ENCODE results near the gene CD276.
A peak's percentile ranks its signal among the peaks of the same experiment; 100 is the strongest.
"Not testable (repeated sequence)": the region's sequence is repeated elsewhere in the genome, so short reads cannot be mapped to it uniquely, and the experiment has no call there.

Gene CD276

DNA sequence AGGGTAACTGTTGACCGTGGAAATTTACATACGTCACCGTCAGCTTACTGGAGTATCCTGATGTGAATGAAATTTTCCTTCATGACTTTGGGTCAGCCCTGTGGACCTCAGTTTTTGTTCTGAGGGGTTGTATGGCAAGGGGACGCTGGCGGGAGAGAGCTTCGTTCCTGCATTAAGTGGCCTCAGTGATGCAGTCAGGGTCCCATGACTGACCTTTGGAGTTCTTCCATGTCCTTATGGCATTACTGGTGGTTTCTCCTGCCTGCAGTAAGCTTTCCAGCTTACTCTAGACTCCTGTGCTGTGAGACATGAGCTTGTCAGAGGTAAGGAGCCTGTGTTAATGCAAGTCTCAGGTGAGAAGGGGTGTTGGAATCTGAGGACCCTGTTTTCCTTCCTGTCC lies 1.8 kb downstream of the CD276 start:
- DNase-seq, result no peak

DNA sequence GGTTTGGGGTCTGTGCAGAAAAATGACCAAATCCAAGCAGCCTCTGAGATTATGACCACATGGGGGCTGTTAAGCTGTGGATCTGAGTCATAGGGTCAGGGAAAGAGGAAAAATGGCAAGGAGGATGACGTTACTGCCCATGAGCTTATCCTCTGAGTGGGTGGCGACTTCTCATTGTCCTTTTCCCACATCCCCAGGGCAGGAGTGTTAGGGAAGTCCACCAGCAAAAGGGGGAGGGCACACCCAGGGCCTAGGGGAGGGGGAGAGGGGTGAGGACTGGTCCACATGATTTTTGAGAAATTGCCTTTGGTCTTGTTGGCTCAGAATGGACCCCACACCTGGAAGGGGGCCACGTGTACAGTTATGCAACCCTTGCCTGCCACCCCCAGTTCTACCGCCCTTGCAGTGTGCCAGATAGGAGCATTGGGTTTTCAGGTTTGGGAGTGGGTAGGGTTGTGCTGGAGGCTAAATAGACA lies 2.6 kb downstream of the CD276 start:
- no peak for DNase-seq

DNA sequence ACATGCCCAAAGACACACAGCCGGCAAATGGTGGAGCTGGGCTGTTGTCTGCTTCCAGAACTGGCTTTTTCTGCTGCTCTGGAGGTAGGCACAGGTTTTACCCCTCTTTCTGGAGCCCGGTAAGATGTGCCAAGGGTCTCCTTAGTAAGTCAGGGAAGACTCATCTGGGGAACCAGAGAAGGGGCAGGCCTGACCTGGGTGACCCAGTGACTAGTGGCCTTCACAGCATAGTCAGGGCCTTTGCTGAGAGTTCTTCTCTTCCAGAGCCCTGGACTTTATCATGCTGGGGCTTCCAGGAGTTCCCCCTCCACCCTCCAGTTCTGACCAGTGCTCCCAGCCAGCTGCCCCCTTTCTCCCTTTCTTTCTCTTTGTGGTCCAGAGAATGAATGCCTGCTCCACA lies 3.2 kb downstream of the CD276 start:
- no peak for DNase-seq

DNA sequence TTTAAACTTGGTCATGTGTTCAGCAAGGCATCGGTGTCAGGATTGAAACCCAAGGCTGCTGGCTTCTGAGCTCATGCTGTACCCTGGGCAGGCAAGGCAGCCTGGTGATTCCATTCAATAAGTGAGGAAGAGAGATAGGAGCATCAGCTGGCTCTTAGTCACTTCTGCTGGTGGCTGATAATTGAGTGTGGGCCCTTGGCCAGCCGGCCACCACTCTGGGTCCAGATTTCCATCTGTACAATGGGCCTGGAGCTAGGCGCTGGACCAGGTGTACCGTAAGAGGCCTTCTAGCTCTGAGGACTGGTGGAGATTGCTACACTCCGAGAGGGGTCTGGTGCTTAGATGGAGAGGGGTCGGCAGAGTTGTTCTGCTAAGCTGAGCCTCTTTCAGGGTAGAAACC lies 4.3 kb downstream of the CD276 start:
- DNase-seq, result no peak

DNA sequence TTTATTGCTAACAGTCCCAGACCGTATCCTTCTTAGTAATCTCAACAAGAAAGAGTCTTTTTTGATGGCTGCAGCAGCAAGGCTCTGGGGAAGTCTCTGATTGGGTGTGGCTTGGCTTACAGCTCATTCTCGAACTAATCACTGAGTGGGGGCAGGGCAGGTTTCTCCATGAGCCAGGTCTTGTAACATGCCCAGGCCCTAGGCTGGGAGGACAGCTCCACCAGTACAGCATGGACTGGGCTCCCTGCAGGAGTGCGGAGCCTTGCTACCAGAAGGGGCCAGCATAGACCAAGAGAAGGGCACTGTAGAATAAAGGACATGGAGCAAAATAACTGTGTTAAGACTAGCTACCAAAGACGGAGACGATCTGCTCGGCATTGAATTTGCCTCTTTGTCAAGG lies 7.2 kb downstream of the CD276 start:
- no peak for DNase-seq

DNA sequence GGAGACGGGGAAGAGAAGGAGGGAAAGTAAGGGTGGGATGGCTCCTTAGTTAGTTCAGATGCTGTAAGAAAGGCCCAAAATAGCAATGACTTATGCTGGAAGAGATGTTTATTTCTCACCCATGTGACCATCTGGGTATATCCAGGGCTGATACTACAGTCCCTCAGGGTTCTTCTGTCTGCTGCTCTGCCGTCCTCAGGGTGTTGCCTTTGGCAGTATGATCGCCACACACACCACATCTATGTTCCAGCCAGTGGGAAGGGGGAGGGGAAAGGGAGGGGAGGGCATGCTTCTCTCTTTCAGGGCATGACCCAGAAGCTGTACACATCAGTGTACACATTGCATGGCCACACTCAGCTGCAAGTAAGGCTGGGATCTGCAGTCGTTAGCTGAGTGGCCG lies 10.2 kb downstream of the CD276 start:
- no peak for DNase-seq

DNA sequence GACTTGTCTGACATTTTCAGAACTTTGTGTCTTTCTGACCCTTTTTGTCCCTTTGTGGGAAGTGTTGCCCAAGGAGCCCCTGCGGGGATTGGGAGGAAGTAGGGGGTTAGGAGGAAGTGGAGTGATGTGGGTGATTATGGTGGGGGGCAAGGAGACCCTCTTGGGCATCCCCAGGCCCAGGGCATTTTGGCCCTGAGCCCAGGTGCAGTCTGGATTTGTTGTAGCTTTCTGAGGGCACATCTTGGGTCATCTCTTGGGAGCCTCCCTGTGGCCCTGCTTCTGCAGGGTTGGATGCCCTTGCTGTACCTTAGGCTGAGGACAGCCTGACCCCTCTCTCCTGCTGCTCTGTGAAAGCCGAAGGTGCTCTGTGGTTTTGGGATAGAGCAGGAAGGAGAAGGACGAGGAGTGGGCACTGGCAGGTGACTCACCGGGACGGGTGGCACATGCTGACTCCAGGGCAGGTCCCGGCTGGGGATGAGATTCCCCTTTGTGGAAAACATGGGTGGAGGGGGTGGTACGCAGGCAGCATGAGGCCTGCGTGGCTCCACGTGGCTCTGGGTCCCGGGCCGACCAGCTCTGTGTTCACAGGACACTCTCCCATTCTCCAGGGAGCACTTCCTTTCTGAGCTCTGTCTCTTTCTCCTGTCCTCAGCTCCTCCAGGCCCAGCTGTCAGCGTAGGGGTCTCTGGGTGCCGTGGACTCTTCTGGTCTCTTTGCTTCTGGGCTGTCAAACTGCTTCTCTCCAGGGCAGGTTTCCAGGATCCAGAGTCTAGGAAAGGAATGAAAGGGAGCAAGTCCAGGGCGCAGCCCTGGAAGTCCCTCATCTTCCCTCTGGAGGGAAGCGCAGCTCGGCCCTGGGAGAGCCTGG lies 11.8 kb downstream of the CD276 start:
- DNase-seq, result no peak

DNA sequence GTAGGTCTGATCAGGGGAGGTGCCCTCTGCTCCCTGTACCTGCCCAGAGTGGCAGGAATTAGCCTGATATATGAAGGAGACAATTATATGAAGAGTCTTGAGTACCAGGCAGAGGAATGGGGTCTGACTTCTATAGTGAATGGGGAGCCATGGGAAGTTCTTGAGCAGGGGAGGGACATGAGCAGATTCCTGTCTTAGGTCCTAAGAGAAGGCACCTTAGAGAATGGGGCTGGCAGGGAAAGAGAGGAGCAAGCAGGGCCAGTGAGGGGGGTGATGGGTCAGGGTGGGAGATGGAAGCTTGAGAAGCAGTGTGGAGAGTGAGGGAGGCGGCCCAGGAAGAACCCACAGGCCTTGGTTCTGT lies 12.4 kb downstream of the CD276 start:
- no peak for DNase-seq

DNA sequence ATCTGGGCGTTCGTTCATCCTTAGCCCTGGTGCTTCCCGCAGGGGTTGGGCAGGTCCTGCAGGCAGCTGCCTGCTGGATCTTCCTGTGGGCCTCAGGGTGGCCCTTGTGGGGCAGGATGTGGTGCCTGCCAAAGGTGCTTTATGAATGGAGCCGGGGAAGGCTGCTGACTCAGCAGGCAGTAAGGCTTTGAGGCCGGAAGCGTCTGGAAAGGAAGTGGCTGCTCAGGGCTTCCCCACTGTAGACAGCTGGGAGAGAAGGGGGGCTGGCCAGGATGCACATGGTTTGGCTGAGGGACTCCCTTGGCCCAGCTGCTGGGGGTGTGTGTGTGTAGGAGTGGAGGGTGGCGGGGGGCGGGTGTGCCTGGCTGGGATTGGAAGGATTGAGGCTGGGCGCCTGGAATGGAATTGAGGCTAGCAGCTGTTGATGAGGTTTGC lies 12.9 kb downstream of the CD276 start:
- peak; percentile 77 for DNase-seq

DNA sequence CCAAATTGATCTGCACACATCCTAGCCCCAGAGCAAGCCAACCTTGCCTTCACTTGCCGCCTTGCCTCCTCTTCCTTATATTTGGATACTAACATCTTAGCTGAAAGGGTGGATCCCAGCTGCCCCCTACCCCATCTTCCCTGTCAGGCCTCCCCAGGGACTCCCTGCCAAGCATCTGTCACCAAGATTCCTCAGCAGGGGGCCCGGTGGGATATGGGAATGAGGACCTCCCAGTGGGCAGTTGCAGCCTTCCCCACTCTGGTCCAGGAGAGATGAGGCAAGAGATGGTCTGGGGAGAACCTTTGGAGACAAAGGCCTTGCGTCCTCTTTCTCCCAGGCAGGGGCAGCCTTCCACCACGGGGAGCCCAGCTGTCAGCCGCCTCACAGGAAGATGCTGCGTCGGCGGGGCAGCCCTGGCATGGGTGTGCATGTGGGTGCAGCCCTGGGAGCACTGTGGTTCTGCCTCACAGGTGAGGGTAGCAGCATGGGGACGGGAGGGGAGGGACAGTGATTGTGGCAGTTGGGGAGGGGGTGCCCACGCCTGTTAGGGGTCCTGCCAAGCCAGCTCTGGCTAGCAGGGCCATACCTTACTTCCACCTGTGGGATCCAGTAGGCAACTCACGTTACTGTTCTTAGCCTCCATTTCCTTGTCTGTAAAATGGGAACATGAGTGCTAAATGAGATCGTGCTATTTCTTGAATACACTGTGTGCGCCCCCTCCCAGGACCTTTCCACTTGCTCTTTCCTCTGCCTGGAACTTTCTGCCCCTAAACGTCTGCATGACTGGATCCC lies 15.3 kb downstream of the CD276 start:
- DNase-seq, result no peak

DNA sequence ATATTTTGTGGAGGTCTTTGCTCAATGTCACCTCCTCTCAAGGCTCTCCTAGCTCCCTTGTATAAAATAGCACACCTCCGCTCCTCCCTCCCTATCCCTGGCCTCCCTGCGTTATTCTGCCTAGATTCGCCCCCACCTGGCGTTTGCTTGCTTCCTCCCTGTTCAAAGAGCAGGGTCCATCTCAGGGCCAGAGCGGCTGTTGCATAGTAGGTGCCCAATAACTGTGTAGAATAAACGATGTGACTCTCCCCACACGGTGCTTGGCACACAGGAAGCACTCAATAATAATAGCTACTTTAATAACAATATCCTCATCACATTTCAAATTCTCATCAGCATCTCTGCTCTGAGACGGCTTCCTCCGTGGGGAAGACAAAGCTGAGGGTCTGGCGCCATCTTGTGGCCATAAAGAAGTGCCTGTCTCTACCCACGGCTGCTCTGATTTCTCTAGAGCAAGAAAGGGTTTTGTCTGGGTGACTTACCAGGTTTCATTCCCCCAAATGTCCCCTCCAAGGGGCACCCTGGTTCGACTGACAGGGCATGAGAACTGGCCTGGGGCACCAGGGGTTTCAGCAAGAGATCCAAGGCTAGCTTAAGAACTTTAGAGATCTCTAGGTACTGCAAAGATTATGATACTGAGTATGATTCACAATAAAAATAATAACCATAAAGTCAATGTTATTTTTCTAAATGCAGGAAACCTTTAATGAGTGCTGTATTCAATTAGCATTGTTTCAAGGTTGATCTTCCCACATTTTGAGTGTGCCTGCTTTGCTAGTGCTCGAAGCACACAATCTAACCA lies 16.1 kb downstream of the CD276 start:
- DNase-seq, result peak; percentile 80

DNA sequence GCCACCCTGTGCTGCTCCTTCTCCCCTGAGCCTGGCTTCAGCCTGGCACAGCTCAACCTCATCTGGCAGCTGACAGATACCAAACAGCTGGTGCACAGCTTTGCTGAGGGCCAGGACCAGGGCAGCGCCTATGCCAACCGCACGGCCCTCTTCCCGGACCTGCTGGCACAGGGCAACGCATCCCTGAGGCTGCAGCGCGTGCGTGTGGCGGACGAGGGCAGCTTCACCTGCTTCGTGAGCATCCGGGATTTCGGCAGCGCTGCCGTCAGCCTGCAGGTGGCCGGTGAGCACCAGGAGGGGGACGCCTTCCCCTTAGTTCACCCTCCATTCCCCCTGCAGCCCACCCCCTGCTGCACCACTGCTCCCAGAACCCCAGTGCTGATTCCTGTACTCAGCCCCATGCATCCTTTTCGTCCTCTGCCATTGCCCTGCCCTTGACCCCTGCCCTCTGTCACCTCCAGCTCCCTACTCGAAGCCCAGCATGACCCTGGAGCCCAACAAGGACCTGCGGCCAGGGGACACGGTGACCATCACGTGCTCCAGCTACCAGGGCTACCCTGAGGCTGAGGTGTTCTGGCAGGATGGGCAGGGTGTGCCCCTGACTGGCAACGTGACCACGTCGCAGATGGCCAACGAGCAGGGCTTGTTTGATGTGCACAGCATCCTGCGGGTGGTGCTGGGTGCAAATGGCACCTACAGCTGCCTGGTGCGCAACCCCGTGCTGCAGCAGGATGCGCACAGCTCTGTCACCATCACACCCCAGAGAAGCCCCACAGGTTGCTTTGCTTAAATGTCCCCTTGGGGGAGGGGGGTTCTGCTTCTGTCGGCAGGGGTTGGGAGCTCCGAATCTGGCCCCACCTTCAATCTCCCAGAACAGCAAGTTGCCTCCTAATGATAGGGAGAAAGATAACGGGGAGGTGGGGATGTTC lies 18.4 kb downstream of the CD276 start:
- DNase-seq, result not testable (repeated sequence)

DNA sequence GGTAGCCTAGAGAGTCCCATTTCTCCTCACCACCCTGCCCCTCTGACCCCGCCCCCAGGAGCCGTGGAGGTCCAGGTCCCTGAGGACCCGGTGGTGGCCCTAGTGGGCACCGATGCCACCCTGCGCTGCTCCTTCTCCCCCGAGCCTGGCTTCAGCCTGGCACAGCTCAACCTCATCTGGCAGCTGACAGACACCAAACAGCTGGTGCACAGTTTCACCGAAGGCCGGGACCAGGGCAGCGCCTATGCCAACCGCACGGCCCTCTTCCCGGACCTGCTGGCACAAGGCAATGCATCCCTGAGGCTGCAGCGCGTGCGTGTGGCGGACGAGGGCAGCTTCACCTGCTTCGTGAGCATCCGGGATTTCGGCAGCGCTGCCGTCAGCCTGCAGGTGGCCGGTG lies 19.4 kb downstream of the CD276 start:
- DNase-seq, result not testable (repeated sequence)

DNA sequence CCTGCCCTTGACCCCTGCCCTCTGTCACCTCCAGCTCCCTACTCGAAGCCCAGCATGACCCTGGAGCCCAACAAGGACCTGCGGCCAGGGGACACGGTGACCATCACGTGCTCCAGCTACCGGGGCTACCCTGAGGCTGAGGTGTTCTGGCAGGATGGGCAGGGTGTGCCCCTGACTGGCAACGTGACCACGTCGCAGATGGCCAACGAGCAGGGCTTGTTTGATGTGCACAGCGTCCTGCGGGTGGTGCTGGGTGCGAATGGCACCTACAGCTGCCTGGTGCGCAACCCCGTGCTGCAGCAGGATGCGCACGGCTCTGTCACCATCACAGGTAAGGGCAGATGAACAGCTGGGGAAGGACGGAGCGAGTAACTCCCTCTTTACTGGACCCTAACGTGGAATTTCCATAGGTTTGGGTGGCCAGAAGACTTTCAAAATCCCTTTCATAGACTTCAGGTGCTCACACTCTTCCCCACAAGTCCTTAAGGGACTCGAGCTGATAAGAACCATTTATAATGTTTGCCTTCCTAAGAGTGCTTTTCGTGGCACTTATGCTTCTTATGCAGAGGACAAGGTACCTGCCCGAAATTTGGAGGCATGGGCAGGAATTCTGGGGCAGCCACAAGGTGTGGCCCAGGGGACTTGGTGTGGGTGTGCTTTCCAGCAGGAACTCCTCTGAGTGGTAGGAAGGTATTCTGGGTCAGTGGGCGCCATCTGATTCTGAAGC lies 20.1 kb downstream of the CD276 start:
- DNase-seq, result not testable (repeated sequence)

DNA sequence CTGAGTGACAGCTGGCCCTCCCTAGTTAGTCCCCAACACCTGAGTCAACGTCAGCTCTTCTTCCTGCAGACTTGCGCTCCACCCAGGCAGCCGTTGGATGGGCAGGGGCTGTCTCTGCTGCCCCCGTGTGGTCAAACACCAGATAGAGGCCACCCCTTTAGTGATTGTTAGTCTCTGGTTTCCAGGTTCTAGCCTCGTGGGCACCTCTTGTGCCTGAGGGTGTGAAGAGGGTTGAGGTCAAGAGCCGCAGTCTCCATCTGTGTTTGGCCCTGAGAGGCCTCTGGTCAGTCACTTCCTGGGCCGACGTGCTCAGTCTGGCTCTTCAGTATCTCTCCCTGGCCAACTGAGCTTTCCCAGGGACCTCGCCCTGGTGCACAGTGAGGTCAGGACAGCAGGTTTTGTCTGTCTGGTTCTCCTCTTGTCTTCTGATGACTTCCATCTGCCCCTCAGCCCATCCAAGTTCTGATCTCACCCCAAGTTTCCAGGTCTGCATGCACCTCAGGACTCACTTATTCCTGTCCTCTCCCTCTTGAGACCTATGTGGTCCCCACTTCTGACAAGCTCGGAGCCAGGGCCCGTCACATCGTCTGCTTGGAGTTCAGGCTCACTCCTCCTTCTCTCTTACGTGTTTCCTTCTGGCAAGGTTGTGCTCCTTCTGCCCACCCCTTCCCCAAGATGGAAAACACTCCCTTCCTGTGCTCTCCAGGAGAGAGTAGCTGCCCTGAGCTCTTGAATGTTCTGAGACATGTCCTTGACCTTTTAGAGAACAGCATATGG lies 20.9 kb downstream of the CD276 start:
- peak; percentile 71 for DNase-seq

DNA sequence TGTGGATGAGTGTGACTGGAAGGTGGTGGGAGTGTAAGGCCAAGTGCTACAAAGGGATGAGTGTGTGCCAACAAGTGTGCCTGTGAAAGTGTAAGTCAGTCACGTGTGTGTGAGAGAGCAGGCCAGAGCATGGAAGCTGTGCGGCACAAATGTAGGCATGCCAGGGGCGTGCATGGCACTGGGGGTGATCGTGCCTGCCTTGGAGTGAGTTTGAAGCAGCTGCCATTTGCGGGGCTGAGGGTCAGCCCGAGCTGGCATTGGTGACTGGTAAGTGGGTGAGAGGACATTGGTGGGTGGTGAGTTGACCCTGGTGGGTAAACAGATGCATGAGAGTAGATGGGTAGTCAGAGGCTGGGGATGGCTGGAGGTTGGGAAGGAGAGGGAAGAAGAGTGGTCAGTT lies 24.5 kb downstream of the CD276 start:
- no peak for DNase-seq

DNA sequence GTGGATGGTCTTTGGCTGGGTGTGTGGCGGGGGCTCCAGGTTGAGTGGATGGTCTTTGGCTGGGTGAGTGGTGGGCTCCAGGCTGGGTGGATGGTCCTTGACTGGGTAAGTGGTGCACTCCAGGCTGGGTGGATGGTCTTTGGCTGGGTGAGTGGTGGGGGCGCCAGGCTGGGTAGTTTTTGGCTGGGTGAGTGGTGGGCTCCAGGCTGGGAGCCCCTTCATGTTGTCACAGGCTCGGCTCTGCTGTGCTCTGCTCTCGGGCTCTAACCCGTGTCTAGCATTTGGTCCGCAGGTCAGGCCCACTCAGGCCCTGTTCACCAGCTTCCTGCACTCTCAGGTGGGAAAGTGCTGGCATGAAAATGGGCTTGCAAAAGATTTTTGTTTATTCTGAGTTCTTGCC lies 25.1 kb downstream of the CD276 start:
- DNase-seq, result no peak

DNA sequence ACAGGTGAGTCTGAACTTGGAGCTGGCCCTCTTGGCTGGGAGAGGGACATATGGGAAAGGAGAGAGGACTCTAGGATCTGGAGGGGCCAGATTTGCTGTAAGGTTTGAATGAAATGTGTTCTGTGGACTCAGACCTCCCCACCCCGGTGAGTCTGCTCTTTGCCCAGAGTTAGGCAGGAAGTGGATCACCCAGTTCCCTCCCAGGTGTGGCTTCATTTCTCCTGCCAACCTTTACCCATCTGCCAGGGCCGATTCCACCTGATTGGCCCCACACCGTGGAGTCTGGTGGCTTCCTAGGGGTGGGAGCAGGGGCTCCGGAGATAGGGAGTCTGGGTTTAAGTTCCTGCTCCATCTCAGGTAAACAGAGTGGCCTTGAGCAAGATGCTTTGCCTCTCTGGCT lies 25.5 kb downstream of the CD276 start:
- no peak for DNase-seq

DNA sequence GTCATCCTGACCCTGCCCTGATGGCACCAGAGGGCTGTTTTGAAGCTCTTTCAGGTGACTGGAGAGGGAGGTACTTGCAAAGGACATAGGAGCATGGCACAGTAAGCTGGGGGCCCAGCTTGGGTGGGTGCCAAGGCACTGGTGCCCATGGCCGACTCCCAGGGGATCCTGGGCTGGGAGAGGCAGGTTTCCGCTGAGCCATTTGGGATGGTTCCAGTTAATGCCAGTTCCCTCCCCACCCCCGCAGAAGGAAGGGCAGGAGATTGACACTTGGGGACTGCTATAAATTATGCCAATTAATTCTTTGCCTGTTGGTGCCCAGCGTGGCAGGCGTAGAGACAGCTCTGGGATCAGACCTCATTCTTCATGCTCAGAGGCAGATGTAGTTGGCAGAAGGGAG lies 26.1 kb downstream of the CD276 start:
- no peak for DNase-seq

DNA sequence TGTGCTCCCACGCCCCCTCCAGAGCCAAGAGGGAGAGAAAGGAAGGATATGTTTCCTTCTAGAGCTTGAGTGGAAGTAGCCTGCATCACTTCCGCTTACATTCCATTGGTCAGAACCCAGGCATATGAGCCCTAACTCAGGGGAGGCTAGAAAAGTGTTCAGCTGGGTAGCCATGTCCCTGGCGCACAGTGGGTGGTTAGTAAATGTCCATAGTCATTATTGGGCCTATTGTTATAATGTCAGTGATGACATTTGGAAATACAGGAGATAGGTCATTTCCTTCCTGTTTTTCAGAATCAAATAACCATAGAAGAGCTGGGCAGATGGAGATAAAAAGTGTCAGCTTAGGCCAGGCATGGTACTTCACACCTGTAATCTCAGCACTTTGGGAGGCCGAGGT lies 27.3 kb downstream of the CD276 start:
- no peak for DNase-seq

DNA sequence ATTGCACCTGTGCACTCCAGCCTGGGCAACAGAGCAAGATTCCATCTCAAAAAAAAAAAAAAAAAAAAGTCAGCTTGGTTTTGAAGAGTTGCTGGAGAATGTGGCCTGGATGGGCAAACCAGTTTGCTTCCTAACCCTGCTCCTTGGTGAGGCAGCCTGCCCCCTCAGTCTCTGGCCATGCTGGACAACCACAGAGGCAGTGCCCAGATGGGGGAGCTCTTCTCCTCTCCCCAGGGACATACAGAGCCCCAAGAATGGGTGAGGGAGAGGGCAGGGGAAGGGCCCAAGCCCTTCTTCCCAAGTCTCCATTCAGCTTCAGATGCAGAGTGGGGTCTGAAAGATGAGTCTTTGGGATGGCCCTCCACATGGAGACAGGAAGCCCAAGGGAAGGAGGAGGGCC lies 27.9 kb downstream of the CD276 start:
- DNase-seq, result no peak
